HPDE6-E6E7 (cell line): ENCODE results near the gene BZW2.

Experiments used
- DNase-seq: peaks from one replicate; pipeline ENCODE4 v3.0.0; 2011; ENCODE audit warnings: missing footprints; ENCODE audit errors: extremely low spot score

The BZW2 gene

DNA sequence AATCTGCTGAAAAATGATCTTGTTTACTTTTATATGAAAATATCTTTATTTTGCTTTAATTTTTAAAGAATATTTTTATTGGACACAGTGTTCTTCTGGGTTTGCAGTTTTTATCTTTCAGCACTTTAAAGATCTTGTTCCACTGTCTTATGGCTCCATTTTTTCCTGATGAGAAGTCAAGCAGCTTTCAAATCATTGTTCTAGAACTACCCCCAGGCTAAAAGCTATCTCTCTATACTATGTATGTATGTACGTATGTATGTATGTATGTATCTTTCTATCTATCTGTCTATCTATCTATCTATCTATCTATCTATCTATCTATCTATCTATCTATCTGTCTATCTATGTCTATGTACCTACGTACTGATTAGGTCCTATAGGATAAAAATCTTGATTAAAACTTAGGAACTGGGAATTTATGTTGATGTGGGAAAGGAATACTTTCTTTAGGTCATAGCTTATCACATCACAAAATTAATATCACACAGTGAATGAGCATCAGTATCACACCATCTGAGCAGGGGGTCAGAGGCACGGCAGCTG is 72.2 kb downstream of the BZW2 start:
- no peak for DNase-seq

DNA sequence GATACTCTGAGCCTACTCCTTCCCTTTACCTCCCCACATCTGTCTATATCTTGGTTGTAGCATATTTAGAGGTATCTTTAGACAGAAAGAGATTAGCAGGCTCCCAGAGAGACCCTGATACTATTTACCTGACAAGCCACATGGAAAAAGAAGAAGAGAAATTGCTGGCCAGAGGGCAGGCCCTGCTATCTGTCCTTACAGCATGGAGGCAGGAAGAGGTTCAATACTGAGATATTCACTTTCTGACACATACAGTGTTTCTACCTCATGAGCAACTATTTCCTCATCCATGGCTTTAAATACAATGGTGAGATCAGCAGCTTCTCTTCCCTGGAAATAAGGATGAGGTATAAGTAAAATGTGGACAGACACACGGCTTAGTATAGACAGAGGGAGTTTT is 73.7 kb downstream of the BZW2 start:
- no peak for DNase-seq

DNA sequence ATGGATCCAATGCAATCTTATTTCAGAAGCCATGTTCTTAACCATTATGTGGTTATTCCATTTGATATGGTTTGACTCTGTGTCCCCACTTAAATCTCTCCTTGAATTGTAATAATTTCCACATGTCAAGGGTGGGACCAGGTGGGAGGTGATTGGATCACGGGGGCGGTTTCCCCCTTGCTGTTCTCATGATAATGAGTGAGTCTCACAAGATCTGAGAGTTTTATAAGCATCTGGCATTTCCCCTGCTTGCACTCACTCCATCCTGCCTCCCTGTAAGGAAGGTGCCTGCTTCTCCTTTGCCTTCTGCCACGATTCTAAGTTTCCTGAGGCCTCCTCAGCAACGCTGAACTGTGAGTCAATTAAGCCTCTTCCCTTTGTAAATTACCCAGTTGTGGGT is 75.6 kb downstream of the BZW2 start:
- no peak for DNase-seq

DNA sequence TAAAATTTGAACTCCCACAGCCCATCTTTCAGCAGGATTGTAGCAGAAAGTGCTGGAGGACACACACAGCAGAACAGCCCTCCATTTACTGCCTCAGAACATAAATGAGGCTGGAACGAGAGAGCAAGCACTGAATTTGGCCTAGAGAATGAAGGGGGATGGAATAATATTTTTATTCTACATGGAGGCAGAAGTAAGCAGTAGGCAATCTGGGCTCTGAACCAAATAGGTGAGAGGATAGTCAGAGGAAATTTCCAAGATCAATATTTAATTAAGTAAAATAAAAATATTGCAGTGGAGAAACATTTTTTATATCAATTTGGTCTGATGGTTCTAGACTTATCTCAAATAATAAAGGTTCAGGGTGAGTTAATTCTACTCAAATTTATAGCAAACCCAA is 78.4 kb downstream of the BZW2 start:
- DNase-seq, result no peak

DNA sequence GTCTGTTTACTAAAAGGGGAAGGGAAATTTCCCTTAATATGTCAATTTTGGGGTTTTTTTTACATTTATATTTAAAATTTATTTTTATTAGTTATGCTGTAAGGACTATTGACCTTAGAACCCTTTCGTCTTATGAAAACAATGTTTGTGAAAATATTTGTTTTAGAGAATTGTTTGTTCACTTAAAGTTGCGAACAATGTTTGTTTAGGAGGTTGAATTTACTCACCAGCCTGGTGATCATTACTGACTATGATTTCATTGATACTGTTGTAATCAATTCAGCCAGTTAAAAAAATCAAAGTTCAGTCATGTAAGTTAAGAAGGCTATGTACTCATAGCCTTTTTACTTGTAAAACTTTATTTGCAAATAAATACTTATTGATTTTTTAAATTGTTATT is 80.2 kb downstream of the BZW2 start:
- no peak for DNase-seq

DNA sequence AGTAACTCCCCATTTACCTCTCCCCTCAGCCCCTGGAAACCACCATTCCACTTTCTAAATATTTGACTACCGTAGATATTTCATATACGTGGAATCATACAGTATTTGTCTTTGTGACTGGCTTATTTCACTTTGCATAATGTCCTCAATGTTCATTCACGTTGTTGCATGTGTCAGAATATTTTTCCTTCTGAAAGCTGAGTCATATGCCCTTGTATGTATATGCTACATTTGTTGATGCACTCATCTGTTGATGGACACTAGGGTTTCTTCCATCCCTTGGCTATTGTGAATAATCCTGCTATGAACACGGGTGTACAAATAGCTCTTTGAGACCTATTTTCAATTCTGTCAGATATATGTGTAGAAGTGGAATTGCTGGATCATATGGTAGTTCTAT is 81.8 kb downstream of the BZW2 start:
- DNase-seq, result no peak

- DNase-seq, result no peak
Observed at GRCh38 chr7:16728811-16729210, 82.8 kb downstream of the BZW2 start.

- no peak for DNase-seq
Observed at GRCh38 chr7:16729541-16729940, 83.6 kb downstream of the BZW2 start.

DNA sequence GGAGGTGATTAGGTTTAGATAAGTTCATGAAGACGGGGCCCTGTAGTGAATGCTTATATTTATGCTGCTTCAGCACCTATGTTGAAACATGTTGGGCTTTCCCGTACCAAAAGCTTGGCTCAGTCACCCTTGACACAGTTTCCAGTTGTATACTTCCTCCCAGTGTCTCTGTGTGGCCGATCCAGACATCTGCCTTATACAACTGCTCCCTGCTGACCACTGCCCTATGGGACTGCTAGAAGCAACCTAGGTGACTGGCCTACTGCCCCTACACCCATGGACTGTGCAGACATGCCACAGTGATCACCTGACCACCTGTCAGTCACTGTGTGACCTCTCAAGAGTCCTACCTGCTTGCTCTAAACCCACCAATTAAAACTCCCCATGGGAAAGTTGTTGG is 85.0 kb downstream of the BZW2 start:
- no peak for DNase-seq

- no peak for DNase-seq
Observed at GRCh38 chr7:16732828-16733227, 86.8 kb downstream of the BZW2 start.

- no peak for DNase-seq
Observed at GRCh38 chr7:16734148-16734726, 88.3 kb downstream of the BZW2 start.

DNA sequence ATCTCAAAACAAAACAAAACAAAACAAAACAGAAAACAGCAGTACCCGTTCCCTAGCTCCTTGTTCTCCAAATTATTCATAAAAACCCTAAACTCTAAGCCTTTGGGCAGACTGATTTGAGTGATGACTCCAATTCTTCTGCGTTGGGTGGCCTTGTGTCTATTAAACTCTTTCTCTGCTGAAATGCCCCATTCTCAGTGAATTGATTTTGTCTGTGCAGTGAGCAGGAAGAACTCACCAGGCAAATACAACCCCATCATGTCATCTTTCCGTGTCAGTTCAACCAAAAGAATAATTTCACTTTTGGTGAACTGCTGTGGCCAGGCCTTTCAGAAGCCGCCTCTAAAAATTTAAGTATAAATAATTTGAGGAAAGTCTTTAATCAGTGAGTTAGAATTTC is 89.0 kb downstream of the BZW2 start:
- DNase-seq, result no peak

DNA sequence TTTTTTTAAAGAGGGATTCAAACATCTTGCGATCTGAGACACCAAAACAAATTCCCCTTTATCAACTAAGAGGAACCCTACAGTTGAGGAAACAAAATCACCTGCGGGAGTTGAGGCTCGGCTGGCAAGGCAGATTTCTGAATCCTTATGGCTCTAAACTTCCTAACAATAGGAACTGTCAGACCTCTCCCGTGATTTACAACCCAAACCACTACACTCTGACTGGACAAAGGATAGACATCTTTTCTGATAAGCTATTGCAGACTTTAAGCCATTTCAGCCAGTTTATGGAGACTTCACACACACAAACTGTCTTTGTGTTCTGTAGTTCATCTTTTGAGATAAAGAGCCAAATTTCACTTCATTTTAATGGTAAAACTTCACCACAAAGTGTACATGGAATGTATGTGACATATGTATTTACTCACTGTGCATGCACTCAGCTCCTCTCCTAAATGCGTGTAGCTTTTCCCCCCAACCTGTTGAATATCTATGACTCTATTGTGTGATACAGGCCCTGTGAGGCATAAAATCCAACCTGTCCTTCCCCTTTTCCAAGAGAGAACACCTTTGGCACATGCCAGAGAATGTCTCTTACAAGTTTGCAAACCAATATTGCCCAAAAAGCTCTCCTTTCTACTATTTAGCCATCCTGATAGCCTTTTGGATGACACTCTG is 92.2 kb downstream of the BZW2 start:
- no peak for DNase-seq

DNA sequence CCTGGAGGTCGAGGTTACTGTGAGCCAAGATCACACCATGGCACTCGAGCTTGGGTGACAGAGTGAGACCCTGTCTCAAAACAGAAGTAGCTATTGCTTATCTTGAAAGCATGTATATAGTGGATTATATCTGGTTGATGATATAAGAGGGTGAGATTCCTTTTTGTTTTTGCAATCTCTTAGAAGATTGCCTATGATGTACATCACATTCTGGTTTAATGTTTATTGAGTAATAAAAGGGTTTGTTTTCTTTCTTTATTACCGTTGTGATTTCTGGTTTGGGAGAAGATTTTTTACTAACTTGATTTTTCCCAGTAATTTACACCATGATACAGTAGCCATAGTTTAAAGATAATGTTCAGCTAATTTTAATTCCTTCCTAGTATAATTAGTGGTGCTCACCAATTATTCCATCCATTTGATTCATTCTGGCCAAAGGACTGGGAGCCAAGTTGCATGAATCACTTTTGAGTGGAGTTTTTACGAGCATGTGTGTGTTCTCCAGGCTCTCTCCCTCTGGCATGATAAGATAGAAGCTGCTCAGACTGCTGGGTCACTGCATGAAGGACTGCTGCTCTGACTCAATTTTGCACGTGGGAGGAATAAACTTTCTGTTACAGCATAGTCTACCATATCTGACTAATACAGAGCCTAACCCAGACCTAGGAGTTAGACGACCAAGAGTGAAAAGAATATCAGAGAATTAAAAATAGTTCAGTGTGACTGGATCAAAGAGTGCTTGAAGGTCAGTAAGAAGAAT is 94.1 kb downstream of the BZW2 start:
- DNase-seq, result peak; percentile 52

- no peak for DNase-seq
Observed at GRCh38 chr7:16740623-16740953, 94.6 kb downstream of the BZW2 start.

GRCh38 chr7:16740996-16741395 is 95.0 kb downstream of the BZW2 start:
- DNase-seq, result no peak

DNA sequence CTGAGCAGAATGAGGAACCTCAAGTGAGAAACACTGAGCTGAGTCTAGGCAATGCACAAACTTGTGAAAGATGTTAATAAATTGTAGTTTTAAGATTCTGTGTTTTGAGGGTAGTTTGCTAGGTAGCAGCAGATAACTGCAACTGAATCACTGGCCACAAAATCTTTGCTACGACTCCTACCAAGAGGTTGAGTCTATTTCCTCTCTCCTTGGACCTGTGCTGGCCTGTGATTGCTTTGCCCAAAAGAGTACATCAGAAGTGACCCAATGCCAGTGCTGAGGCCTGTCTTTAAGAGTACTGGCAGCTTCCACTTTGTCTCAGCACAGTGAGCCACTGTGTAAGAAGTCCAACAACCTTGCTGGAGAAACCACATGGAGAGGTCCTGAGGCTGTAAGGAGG is 95.7 kb downstream of the BZW2 start:
- DNase-seq, result no peak

DNA sequence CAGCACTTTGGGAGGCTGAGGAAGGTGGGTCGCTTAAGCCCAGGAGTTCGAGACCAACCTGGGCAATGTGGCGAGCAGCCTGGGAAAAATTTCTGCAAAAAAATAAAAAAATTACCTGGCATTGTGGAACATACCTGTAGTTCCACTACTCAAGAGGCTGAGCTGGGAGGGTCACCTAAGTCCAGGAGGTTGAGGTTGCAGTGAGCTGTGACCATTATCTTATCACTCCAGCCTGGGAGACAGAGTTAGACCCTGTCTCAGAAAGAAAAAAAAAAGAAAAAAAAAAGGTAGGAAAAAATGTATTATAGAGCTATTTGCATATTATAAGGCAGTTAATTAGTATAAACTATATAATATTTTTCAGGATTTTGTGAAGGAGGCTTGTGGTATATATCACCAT is 96.6 kb downstream of the BZW2 start:
- DNase-seq, result no peak

- DNase-seq, result no peak
Observed at GRCh38 chr7:16743236-16743635, 97.3 kb downstream of the BZW2 start.

DNA sequence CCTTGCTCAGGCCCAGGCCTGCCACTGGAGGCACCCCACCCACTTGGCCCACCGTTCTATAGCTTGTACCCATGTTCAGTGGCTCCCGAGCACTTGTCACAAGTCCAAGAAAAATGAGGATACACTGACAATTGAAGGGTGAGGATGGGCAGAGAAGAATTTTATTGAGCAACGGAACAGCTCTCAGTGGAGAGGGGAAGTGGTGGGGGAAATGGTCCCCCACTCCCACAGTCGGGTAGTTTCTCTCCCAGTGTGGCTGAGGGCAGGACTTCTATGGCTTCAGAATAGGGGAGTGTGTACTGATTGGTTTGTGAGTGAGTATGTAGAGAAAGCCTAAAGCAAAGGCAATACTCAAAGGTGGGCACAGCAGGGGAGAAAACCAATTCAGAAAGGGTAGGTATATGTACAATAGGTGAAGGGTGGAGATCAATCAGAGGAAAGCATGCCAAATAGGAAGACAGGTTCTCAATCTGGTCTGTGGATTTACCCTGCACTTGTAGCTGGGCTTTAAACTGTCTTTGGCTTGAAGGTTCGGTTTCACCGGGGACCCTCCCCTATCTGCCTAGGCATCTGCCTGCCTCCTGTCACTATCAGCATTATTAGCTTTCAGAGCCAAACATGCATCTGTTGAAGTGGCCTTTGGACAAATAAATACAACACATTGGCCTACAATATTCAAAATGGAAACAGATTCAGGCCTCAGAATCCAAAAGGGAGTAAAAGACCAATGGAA is 98.7 kb downstream of the BZW2 start:
- DNase-seq, result no peak

DNA sequence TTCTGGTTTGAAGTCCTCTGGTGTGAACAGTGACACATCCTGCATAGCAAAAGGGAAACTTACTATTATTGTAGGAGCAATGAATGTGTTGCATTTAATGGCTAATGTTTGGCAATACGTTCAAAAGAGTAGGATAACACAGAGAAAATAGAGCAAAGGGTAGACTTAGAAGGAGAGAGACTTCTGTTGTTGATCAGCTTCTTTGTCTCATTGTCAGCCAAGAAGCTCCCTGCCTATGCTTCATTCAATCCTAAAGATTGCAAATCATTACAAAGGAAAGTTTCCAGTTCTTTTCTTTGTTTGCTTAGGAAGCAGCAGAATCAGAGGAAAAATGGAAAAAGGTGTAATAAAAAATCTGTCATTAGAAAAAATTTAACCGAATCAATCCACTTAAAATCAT is 99.7 kb downstream of the BZW2 start:
- DNase-seq, result no peak

DNA sequence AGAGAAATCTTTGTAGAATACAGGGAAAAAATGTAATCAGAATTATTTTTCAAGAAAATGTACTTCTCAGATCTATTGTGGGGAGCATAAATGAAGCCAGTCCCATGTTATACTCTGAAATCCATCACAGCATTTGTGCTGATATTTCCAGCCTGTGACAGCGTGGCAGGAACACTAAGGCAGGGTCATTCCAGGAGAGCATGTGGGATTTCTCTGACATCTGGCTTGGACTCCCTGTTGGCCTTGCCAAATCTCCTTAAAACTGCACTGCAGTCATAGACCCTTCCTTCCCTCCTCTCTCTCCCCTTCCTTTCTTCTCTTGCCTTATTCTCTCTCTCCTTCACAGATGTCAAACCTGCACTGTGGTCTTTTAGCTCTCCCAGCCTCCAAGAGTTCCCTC is 101.1 kb downstream of the BZW2 start:
- DNase-seq, result no peak
